SK-N-SH (cell line): ENCODE measurements around the gene SLC39A13. TPM values are rescaled to one million over a fixed set of nuclear protein-coding genes. Genes with fewer than 3 reads are reported as not detected.

Experiments
- CTCF ChIA-PET: fragments of 300-600, 350-600 bp; formaldehyde crosslinking; extraction: SDS; loops from one replicate; lab custom pipeline; 2021; lab: Yijun Ruan, JAX
- POLR2A ChIA-PET: fragments of 350-600 bp; sonication (Branson Sonifier 250); formaldehyde crosslinking; extraction: SDS; loops from one replicate; lab custom pipeline; 2020; ENCODE audit warnings: antibody characterized with exemption, inconsistent platforms; lab: Yijun Ruan, JAX
- DNase-seq: peaks from one replicate; pipeline ENCODE4 v3.0.0; 2012
- H2AFZ ChIP-seq: fragments of 200-600 bp; sonication (generic); 2 replicates; pipeline ENCODE4 v1.8.1; 2016; ENCODE audit warnings: antibody characterized with exemption, mild to moderate bottlenecking, low read depth
- H3F3A ChIP-seq: fragments of 200-600 bp; sonication (generic); replicated peaks from 2 replicates; pipeline ENCODE3; 2016; ENCODE audit warnings: antibody characterized with exemption, mild to moderate bottlenecking; ENCODE audit not compliant: insufficient read depth
- H3K27ac ChIP-seq, 2 experiments: fragments of 200-500 bp in 1 of 2; fragments of 200-600 bp in 1 of 2; sonication (Bioruptor generic) in 1 of 2; sonication (generic), shearing (Covaris generic) in 1 of 2; 2 replicates each; pipeline versions ENCODE4 v1.5.1 to v1.6.1; 2014 to 2016; ENCODE audit warnings: low read depth in 2 of 2, inconsistent platforms in 1 of 2, low read length in 1 of 2, mild to moderate bottlenecking in 1 of 2, mixed read lengths in 1 of 2
- H3K27me3 ChIP-seq: fragments of 200-600 bp; sonication (generic), shearing (Covaris generic); 2 replicates; pipeline ENCODE4 v1.6.1; 2016; ENCODE audit warnings: mixed run types; ENCODE audit not compliant: insufficient read depth
- H3K36me3 ChIP-seq, 2 experiments: fragments of 200-500 bp in 1 of 2; fragments of 200-600 bp in 1 of 2; sonication (Bioruptor generic) in 1 of 2; sonication (generic) in 1 of 2; replicated peaks in 1 of 2; 2 replicates each; pipeline versions ENCODE3 to v1.5.1; 2014 to 2016; ENCODE audit warnings: low read length in 1 of 2, mild to moderate bottlenecking in 1 of 2; ENCODE audit not compliant: insufficient read depth in 2 of 2, control insufficient read depth in 1 of 2
- H3K4me1 ChIP-seq, 2 experiments: fragments of 200-500 bp in 1 of 2; fragments of 200-600 bp in 1 of 2; sonication (Bioruptor generic) in 1 of 2; sonication (generic), shearing (Covaris generic) in 1 of 2; 2 replicates each; pipeline versions ENCODE4 v1.5.1 to v1.6.1; 2014 to 2016; ENCODE audit warnings: low read depth in 1 of 2, low read length in 1 of 2, mixed run types in 1 of 2; ENCODE audit not compliant: insufficient read depth in 2 of 2, control insufficient read depth in 1 of 2
- H3K4me2 ChIP-seq: fragments of 200-600 bp; sonication (generic), shearing (Covaris generic); 2 replicates; pipeline ENCODE4 v1.6.1; 2017; ENCODE audit warnings: mixed run types
- H3K4me3 ChIP-seq, 2 experiments: fragments of 200-500 bp in 1 of 2; fragments of 200-600 bp in 1 of 2; sonication (Bioruptor generic) in 1 of 2; sonication (generic), shearing (Covaris generic) in 1 of 2; 2 replicates each; pipeline versions ENCODE4 v1.5.1 to v1.8.1; 2014 to 2016; ENCODE audit warnings: low read depth in 2 of 2, inconsistent platforms in 1 of 2, low read length in 1 of 2, mild to moderate bottlenecking in 1 of 2, mixed read lengths in 1 of 2, moderate library complexity in 1 of 2
- H3K79me2 ChIP-seq: fragments of 200-600 bp; sonication (generic); 2 replicates; pipeline ENCODE4 v1.8.1; 2017; ENCODE audit warnings: mild to moderate bottlenecking; ENCODE audit not compliant: insufficient read depth
- H3K9ac ChIP-seq: fragments of 200-600 bp; sonication (generic); 2 replicates; pipeline ENCODE4 v1.6.1; 2017; ENCODE audit warnings: mixed run types
- H3K9me2 ChIP-seq: fragments of 200-600 bp; sonication (generic); 2 replicates; pipeline ENCODE4 v1.6.1; 2017; ENCODE audit warnings: mixed run types
- H3K9me3 ChIP-seq: fragments of 200-600 bp; sonication (generic); 2 replicates; pipeline ENCODE4 v1.6.1; 2017; ENCODE audit warnings: mixed run types, mild to moderate bottlenecking, moderate library complexity
- H4K20me1 ChIP-seq: fragments of 200-600 bp; sonication (generic); 2 replicates; pipeline ENCODE4 v1.6.1; 2017; ENCODE audit warnings: mild to moderate bottlenecking, mixed run types; ENCODE audit not compliant: insufficient read depth
- CHD2 ChIP-seq: fragments of 150-350 bp; IDR thresholded peaks from 2 replicates; pipeline ENCODE4 v1.6.1; 2018; ENCODE audit warnings: low read length; ENCODE audit not compliant: partially characterized antibody
- ELF1 ChIP-seq: IDR thresholded peaks from 2 replicates; pipeline ENCODE4 v1.4.0; 2012
- EP300 ChIP-seq, 2 experiments: IDR thresholded peaks; 2 replicates each; pipeline versions ENCODE4 v1.4.0 to v1.6.1; 2012; ENCODE audit warnings: borderline replicate concordance in 1 of 2, low read depth in 1 of 2, low read length in 1 of 2
- FOXM1 ChIP-seq: IDR thresholded peaks from 2 replicates; pipeline ENCODE4 v1.4.0; 2012; ENCODE audit warnings: low read depth, mild to moderate bottlenecking
- GABPA ChIP-seq: IDR thresholded peaks from 2 replicates; pipeline ENCODE4 v1.4.0; 2012; ENCODE audit warnings: low read depth, mild to moderate bottlenecking
- MXI1 ChIP-seq: IDR thresholded peaks from 2 replicates; pipeline ENCODE4 v1.6.1; 2012; ENCODE audit warnings: mild to moderate bottlenecking, low read depth, low read length, improper control_type of control experiment
- POLR2AphosphoS5 ChIP-seq: IDR thresholded peaks from 2 replicates; pipeline ENCODE4 v1.6.1; 2012; ENCODE audit warnings: low read depth, low read length
- SIN3A ChIP-seq: IDR thresholded peaks from 2 replicates; pipeline ENCODE4 v1.6.1; 2012; ENCODE audit warnings: low read depth, mild to moderate bottlenecking, low read length, moderate library complexity, borderline replicate concordance
- SMC3 ChIP-seq: IDR thresholded peaks from 2 replicates; pipeline ENCODE4 v1.6.1; 2012; ENCODE audit warnings: low read depth, low read length, improper control_type of control experiment
- TAF1 ChIP-seq: IDR thresholded peaks from 2 replicates; pipeline ENCODE4 v1.6.1; 2012; ENCODE audit warnings: low read depth, mild to moderate bottlenecking, low read length, moderate library complexity, borderline replicate concordance
- TCF12 ChIP-seq: IDR thresholded peaks from 2 replicates; pipeline ENCODE4 v1.4.0; 2012
- TEAD4 ChIP-seq: IDR thresholded peaks from 2 replicates; pipeline ENCODE4 v1.4.0; 2012; ENCODE audit warnings: mild to moderate bottlenecking, borderline replicate concordance; ENCODE audit not compliant: insufficient read depth
- YY1 ChIP-seq: IDR thresholded peaks from 2 replicates; pipeline ENCODE4 v1.4.0; 2012; ENCODE audit warnings: low read depth, mild to moderate bottlenecking
- WGBS: methylation state at CpG from one replicate; pipeline ENCODE4 v1.1.6; 2017; ENCODE audit warnings: low lambda C conversion rate; 5-methylcytosine and 5-hydroxymethylcytosine counted together
- polyA plus RNA-seq, 3 experiments: library from polyadenylated mRNA; depleted of rRNA; stranded (reverse); fragments of >200 nt; gene quantifications; 2 replicates each; pipeline ENCODE4 v1.2.3, GENCODE V29; 2012
- TF ChIP-seq, protein P1 (sequence below): fragments of 150-350 bp; IDR thresholded peaks from 2 replicates; pipeline ENCODE4 v1.6.1; 2017; ENCODE audit warnings: antibody characterized with exemption, low read length, low read depth, borderline replicate concordance
- TF ChIP-seq, protein P2 (sequence below): IDR thresholded peaks from 2 replicates; pipeline ENCODE4 v1.4.0; 2012; ENCODE audit warnings: low read depth, borderline replicate concordance
- TF ChIP-seq, protein P3 (sequence below): IDR thresholded peaks from 2 replicates; pipeline ENCODE4 v1.4.0; 2012; ENCODE audit warnings: low read depth
- TF ChIP-seq, protein P4 (sequence below): IDR thresholded peaks from 2 replicates; pipeline ENCODE4 v1.6.1; 2012; ENCODE audit warnings: mild to moderate bottlenecking, low read depth, low read length, moderate library complexity

SLC39A13 gene
- polyA plus RNA-seq, 1 of the 3 experiments (the other 2 are of a cell fraction), result 65.5 TPM

DNA sequence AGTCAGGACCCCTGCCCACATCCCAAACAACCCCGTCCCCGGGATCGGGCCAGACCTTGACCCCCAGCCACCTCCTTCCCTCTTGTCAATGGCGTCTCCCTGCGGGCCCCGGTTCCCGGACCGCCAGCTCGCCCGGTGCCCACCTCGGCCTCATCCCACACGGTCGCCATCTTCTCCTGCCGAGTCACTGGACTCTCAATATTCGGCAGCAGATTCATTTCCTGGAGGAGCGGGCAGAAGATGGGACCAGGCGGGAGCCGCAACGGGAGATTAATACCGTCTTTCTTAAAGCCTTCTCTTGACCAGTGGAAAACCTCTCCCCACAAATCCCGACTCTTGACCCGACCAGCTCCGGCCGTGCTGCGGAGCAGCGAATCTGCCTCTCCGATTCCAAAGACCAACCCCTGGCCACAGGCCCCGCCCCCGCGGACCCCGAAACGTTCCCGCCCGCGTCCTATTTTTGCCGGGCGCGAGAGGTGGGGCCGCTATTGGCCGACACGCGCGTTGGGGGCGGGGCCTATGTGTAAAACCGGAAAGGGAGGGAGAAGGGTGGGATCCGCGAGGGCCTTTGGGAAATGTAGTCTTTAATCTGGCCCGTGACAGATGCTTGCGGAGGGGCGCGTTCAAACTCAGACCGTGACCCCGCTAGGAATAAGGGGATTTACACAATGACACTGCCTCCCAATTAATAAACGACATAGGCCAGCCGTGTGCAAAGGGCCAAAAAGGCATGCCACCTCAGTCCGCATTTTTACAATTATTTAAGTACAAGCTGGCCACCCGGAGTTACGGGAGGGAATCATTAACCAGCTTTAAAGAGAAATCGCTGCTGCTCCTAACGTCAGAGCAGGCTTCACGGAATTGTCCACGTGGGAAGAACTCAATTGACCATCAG, 17.9 kb downstream of the SLC39A13 start, which contains the start of gene PSMC3:
Gene PSMC3 (minus strand): TSS at position 378 of the 895 bp plus-strand sequence. CDS start 160 bp downstream, at position 218.
- peak within 1 kb of the TSS; percentile 96 for H3K9ac ChIP-seq
- peaks cover 38% of the 10 kb centered on the region for H3K79me2 ChIP-seq
- H3K4me3 ChIP-seq, result peak within 1 kb of the TSS; percentile 64 to 85
- no peaks in the 10 kb centered on the region for H3K9me2 ChIP-seq
- peak; percentile 97 for DNase-seq
- H4K20me1 ChIP-seq, result no peaks in the 10 kb centered on the region
- no peaks in the 10 kb centered on the region for H3K9me3 ChIP-seq
- no peaks in the 10 kb centered on the region for H3K27me3 ChIP-seq
- peaks cover 9 to 10% of the 10 kb centered on the region in 2 experiments; a peak in 3 of 4 replicates for H3K4me1 ChIP-seq
- WGBS, result 1% methylated on average over 49 of the region's 62 CpGs
- ChIA-PET POLR2A (interaction anchor here (0.7 to 2.3 kb wide), 5 partner anchors 9 to 1127 kb away, joined by 3 to 8 read pairs (median 3); no protein-coding TSS in a partner anchor), CTCF (interaction anchor here (0.8 to 6.7 kb wide), 6 partner anchors 10 to 71 kb away, joined by 4 to 47 read pairs (median 6); partner anchors contain the start of genes RAPSN and SLC39A13)
- peak; percentile 85 for TF ChIP-seq POLR2AphosphoS5
- peak; percentile 97 for TF ChIP-seq TAF1
- TF ChIP-seq TEAD4, result no peak
- peak; percentile 47; the same call in 1 of the 2 replicates for TF ChIP-seq ELF1
- peak; percentile 58 to 95; a peak in 3 of 4 replicates for TF ChIP-seq EP300 (IDR thresholded peaks at IDR 0.05; ENCODE audit: borderline replicate concordance in 1 of 2, low read depth in 1 of 2, low read length in 1 of 2)
- TF ChIP-seq, protein P1, sequence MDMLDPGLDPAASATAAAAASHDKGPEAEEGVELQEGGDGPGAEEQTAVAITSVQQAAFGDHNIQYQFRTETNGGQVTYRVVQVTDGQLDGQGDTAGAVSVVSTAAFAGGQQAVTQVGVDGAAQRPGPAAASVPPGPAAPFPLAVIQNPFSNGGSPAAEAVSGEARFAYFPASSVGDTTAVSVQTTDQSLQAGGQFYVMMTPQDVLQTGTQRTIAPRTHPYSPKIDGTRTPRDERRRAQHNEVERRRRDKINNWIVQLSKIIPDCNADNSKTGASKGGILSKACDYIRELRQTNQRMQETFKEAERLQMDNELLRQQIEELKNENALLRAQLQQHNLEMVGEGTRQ, result no peak
- TF ChIP-seq, protein P2, sequence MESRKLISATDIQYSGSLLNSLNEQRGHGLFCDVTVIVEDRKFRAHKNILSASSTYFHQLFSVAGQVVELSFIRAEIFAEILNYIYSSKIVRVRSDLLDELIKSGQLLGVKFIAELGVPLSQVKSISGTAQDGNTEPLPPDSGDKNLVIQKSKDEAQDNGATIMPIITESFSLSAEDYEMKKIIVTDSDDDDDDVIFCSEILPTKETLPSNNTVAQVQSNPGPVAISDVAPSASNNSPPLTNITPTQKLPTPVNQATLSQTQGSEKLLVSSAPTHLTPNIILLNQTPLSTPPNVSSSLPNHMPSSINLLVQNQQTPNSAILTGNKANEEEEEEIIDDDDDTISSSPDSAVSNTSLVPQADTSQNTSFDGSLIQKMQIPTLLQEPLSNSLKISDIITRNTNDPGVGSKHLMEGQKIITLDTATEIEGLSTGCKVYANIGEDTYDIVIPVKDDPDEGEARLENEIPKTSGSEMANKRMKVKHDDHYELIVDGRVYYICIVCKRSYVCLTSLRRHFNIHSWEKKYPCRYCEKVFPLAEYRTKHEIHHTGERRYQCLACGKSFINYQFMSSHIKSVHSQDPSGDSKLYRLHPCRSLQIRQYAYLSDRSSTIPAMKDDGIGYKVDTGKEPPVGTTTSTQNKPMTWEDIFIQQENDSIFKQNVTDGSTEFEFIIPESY, result no peak
- TF ChIP-seq SIN3A, result peak; percentile 95
- TF ChIP-seq TCF12, result no peak
- TF ChIP-seq, protein P3, sequence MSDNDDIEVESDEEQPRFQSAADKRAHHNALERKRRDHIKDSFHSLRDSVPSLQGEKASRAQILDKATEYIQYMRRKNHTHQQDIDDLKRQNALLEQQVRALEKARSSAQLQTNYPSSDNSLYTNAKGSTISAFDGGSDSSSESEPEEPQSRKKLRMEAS, result peak; percentile 95
- peak; percentile 61 for TF ChIP-seq CHD2
- peak; percentile 16; the same call in 1 of the 2 replicates for TF ChIP-seq FOXM1
- TF ChIP-seq MXI1, result peak; percentile 97; the same call in 1 of the 2 replicates
- TF ChIP-seq, protein P4, sequence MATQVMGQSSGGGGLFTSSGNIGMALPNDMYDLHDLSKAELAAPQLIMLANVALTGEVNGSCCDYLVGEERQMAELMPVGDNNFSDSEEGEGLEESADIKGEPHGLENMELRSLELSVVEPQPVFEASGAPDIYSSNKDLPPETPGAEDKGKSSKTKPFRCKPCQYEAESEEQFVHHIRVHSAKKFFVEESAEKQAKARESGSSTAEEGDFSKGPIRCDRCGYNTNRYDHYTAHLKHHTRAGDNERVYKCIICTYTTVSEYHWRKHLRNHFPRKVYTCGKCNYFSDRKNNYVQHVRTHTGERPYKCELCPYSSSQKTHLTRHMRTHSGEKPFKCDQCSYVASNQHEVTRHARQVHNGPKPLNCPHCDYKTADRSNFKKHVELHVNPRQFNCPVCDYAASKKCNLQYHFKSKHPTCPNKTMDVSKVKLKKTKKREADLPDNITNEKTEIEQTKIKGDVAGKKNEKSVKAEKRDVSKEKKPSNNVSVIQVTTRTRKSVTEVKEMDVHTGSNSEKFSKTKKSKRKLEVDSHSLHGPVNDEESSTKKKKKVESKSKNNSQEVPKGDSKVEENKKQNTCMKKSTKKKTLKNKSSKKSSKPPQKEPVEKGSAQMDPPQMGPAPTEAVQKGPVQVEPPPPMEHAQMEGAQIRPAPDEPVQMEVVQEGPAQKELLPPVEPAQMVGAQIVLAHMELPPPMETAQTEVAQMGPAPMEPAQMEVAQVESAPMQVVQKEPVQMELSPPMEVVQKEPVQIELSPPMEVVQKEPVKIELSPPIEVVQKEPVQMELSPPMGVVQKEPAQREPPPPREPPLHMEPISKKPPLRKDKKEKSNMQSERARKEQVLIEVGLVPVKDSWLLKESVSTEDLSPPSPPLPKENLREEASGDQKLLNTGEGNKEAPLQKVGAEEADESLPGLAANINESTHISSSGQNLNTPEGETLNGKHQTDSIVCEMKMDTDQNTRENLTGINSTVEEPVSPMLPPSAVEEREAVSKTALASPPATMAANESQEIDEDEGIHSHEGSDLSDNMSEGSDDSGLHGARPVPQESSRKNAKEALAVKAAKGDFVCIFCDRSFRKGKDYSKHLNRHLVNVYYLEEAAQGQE, result 0 out of 2 replicates have a peak, but pooled peaks have one; percentile 55
- TF ChIP-seq YY1, result peak; percentile 95
- peak; percentile 84 for TF ChIP-seq GABPA
- TF ChIP-seq SMC3, result no peak
- peaks cover 7% of the 10 kb centered on the region for H3F3A ChIP-seq
- H3K27ac ChIP-seq, result peak within 1 kb of the TSS; percentile 82 to 91
- peak within 1 kb of the TSS; percentile 97 for H2AFZ ChIP-seq
- peaks cover 18 to 22% of the 10 kb centered on the region in 2 experiments for H3K36me3 ChIP-seq
- H3K4me2 ChIP-seq, result peak within 1 kb of the TSS; percentile 98
